Measurements from ENCODE around the gene TAF4B.

TAF4B gene

DNA sequence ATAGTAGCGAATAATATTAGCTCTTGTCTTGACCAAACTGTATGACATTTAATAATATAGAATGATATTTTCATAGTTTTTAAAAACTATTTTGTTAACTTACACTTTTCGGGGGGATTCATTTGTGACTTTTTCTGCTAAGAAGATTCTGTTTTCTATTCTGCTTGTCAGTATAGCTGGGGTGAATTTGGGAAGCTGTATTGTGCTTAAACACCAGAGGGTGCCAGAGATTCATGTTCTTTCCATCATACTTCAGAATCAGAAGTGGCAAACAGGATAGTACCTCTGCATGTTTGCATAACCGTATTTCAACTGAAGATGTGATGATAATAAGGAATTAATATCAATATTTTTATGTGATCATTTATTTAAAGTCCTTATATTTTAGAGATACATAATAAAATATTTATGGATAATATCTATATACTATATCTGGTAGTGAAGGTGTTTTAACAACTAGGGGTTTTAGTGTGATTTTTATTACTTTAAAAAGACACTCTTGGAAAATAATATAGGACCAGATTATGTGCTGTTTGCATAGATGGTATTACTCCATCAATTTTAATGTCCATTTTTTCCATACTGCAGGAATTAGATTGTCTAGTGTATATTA lies 81.0 kb downstream of the TAF4B start:
- H3K4me1 ChIP-seq (ENCODE audit: control insufficient read depth, insufficient read depth, low read length, poor library complexity, severe bottlenecking) = no peaks in the 10 kb centered on the region
- no peaks in the 10 kb centered on the region for H3K9me3 ChIP-seq (ENCODE audit: control insufficient read depth, low read length)
- WGBS, 2 experiments (ENCODE audit: insufficient coverage in 2 of 2) = no CpG with 5 or more reads among the region's 3 CpGs
- no peak overlapping the region for H3K27ac ChIP-seq (ENCODE audit: low read depth, low read length, severe bottlenecking)
- H3K36me3 ChIP-seq (ENCODE audit: control insufficient read depth, insufficient read depth, low read length) = no peaks in the 10 kb centered on the region
- no peak overlapping the region for H3K4me3 ChIP-seq (ENCODE audit: extremely low read depth, insufficient read depth, low read length, poor library complexity, severe bottlenecking)

DNA sequence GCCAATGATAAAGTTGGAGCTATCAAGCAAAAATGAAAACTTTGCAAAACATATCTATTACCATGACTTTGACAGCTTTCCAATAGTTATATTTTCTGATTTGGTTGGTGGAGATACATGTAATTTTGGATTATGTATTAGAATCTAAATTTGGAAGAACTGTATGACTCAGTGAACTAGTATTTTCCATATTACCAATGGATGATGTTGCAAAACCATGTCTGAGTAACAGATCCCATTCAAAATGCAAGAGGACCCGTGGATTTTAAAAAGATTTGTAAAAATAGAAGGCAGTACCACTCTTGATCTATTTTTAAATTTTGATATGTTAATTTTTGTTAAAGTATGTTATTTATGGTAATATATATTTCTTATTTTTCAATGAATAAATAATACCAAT lies 83.0 kb downstream of the TAF4B start:
- Histone ChIP-seq H3K9me3 (ENCODE audit: control insufficient read depth, low read length) (no peaks in the 10 kb centered on the region), H3K4me3 (ENCODE audit: extremely low read depth, insufficient read depth, low read length, poor library complexity, severe bottlenecking) (no peak overlapping the region), H3K4me1 (ENCODE audit: control insufficient read depth, insufficient read depth, low read length, poor library complexity, severe bottlenecking) (no peaks in the 10 kb centered on the region), H3K27ac (ENCODE audit: low read depth, low read length, severe bottlenecking) (no peak overlapping the region), H3K36me3 (ENCODE audit: control insufficient read depth, insufficient read depth, low read length) (no peaks in the 10 kb centered on the region)
- no CpG with 5 or more reads among the region's 1 CpG for WGBS, 2 experiments (ENCODE audit: insufficient coverage in 2 of 2)

GRCh38 chr18:26312199-26312598 lies 86.0 kb downstream of the TAF4B start:
- H3K36me3 ChIP-seq (ENCODE audit: control insufficient read depth, insufficient read depth, low read length) = no peaks in the 10 kb centered on the region
- no peak overlapping the region for H3K27ac ChIP-seq (ENCODE audit: low read depth, low read length, severe bottlenecking)
- 40% methylated on average over 1 of the region's 1 CpG; no CpG with 5 or more reads in 1 of the 2 experiments for WGBS, 2 experiments (ENCODE audit: insufficient coverage in 2 of 2)
- no peaks in the 10 kb centered on the region for H3K4me1 ChIP-seq (ENCODE audit: control insufficient read depth, insufficient read depth, low read length, poor library complexity, severe bottlenecking)
- no peaks in the 10 kb centered on the region for H3K9me3 ChIP-seq (ENCODE audit: control insufficient read depth, low read length)
- no peak overlapping the region for H3K4me3 ChIP-seq (ENCODE audit: extremely low read depth, insufficient read depth, low read length, poor library complexity, severe bottlenecking)

DNA sequence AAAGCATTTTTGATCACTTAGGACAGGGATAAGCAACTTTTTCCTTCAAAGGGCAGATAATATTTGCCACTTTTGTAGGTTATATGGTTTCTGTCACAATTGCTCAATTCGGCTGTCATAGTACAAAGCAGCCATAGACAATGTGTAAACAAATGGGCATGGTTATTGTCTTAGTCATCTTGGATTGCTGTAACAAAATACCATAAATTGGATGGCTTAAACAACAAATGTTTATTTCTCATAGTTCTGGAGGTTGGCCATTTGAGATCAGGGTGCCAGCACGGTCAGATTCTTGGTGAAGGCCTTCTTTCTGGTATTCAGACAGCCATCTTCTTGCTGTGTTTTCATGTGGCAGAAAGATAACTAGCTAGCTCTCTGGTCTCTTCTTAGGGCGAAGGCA lies 91.2 kb downstream of the TAF4B start:
- Histone ChIP-seq H3K4me1 (ENCODE audit: control insufficient read depth, insufficient read depth, low read length, poor library complexity, severe bottlenecking) (no peaks in the 10 kb centered on the region), H3K27ac (ENCODE audit: low read depth, low read length, severe bottlenecking) (no peak overlapping the region), H3K9me3 (ENCODE audit: control insufficient read depth, low read length) (no peaks in the 10 kb centered on the region), H3K4me3 (ENCODE audit: extremely low read depth, insufficient read depth, low read length, poor library complexity, severe bottlenecking) (no peak overlapping the region), H3K36me3 (ENCODE audit: control insufficient read depth, insufficient read depth, low read length) (no peaks in the 10 kb centered on the region)
- WGBS, 2 experiments (ENCODE audit: insufficient coverage in 2 of 2) = 83 to 97% methylated on average over 2 to 3 of the region's 3 CpGs

GRCh38 chr18:26320686-26321085 lies 94.4 kb downstream of the TAF4B start:
- no peak overlapping the region for H3K27ac ChIP-seq (ENCODE audit: low read depth, low read length, severe bottlenecking)
- no peaks in the 10 kb centered on the region for H3K4me1 ChIP-seq (ENCODE audit: control insufficient read depth, insufficient read depth, low read length, poor library complexity, severe bottlenecking)
- H3K9me3 ChIP-seq (ENCODE audit: control insufficient read depth, low read length) = no peaks in the 10 kb centered on the region
- no peaks in the 10 kb centered on the region for H3K36me3 ChIP-seq (ENCODE audit: control insufficient read depth, insufficient read depth, low read length)
- H3K4me3 ChIP-seq (ENCODE audit: extremely low read depth, insufficient read depth, low read length, poor library complexity, severe bottlenecking) = no peak overlapping the region
- 88 to 89% methylated on average over 1 of the region's 1 CpG for WGBS, 2 experiments (ENCODE audit: insufficient coverage in 2 of 2)

- H3K4me1 ChIP-seq (ENCODE audit: control insufficient read depth, insufficient read depth, low read length, poor library complexity, severe bottlenecking) = no peaks in the 10 kb centered on the region
- WGBS, 2 experiments (ENCODE audit: insufficient coverage in 2 of 2) = no CpG with 5 or more reads among the region's 3 CpGs
- H3K36me3 ChIP-seq (ENCODE audit: control insufficient read depth, insufficient read depth, low read length) = no peaks in the 10 kb centered on the region
- H3K27ac ChIP-seq (ENCODE audit: low read depth, low read length, severe bottlenecking) = no peak overlapping the region
- H3K4me3 ChIP-seq (ENCODE audit: extremely low read depth, insufficient read depth, low read length, poor library complexity, severe bottlenecking) = no peak overlapping the region
- H3K9me3 ChIP-seq (ENCODE audit: control insufficient read depth, low read length) = no peaks in the 10 kb centered on the region
Observed at GRCh38 chr18:26322890-26323653, 96.8 kb downstream of the TAF4B start.

DNA sequence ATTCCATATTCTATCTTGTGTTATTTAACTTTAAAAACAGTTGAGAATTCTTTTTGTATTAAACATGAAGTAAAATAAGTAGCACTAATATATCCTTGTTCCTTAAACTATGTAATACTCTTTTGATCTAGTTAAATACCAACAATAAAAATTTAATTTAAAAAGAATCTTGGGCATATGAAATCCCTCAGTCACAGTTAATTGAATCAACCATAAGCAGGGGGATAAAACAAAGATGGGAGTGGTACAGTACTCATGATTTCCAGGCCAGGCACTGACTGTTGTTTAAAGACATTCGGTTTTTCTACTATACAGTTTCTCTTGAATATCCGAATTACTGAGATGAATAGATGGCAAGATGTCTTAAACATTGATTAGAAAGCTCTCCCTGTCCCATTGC lies 99.5 kb downstream of the TAF4B start:
- Histone ChIP-seq H3K27ac (ENCODE audit: low read depth, low read length, severe bottlenecking) (no peak overlapping the region), H3K4me1 (ENCODE audit: control insufficient read depth, insufficient read depth, low read length, poor library complexity, severe bottlenecking) (no peaks in the 10 kb centered on the region), H3K9me3 (ENCODE audit: control insufficient read depth, low read length) (no peaks in the 10 kb centered on the region), H3K4me3 (ENCODE audit: extremely low read depth, insufficient read depth, low read length, poor library complexity, severe bottlenecking) (no peak overlapping the region), H3K36me3 (ENCODE audit: control insufficient read depth, insufficient read depth, low read length) (peaks cover 3% of the 10 kb centered on the region)
- WGBS, 2 experiments (ENCODE audit: insufficient coverage in 2 of 2) = no CpG with 5 or more reads among the region's 2 CpGs

DNA sequence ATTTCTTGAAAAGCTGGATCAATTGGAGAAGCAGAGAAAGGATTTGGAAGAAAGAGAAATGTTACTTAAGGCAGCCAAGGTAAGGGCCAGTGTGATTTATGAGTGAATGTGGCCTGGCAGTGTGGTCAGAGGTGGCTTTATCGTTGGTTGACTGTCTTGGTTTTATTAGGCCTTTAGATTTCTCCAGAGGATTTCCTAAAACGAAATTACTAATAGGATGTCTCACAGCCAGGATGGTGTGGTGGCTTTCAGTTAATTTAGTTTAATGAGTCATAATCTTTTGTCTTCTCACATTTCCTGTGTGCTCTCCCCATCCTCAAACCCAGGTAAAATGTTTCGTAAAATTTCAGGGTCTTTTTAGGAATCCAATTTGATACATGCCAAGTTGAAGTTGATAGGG lies 100.8 kb downstream of the TAF4B start:
- Histone ChIP-seq H3K36me3 (ENCODE audit: control insufficient read depth, insufficient read depth, low read length) (peaks cover 3% of the 10 kb centered on the region), H3K9me3 (ENCODE audit: control insufficient read depth, low read length) (no peaks in the 10 kb centered on the region), H3K4me1 (ENCODE audit: control insufficient read depth, insufficient read depth, low read length, poor library complexity, severe bottlenecking) (no peaks in the 10 kb centered on the region), H3K4me3 (ENCODE audit: extremely low read depth, insufficient read depth, low read length, poor library complexity, severe bottlenecking) (no peak overlapping the region), H3K27ac (ENCODE audit: low read depth, low read length, severe bottlenecking) (no peak overlapping the region)
- 82 to 83% methylated on average over 2 to 3 of the region's 3 CpGs for WGBS, 2 experiments (ENCODE audit: insufficient coverage in 2 of 2)

DNA sequence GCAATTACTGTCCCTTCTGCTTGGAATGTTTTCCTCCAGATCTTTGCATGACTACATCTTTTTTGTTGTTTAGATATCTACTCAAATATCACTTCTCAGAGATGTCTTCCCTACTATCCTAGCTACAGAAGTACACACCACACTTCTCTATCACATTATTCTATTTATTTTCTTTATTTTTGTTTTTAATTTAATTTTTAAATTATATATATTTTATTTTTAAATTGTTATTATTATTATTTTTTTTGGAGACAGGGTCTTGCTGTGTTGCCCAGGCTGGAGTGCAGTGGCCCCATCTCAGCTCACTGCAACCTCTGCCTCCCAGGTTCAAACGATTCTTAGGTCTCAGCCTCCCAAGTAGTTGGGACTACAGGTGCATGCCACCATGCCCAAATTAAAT lies 106.7 kb downstream of the TAF4B start:
- Histone ChIP-seq H3K4me1 (ENCODE audit: control insufficient read depth, insufficient read depth, low read length, poor library complexity, severe bottlenecking) (no peaks in the 10 kb centered on the region), H3K9me3 (ENCODE audit: control insufficient read depth, low read length) (no peaks in the 10 kb centered on the region), H3K4me3 (ENCODE audit: extremely low read depth, insufficient read depth, low read length, poor library complexity, severe bottlenecking) (no peak overlapping the region), H3K36me3 (ENCODE audit: control insufficient read depth, insufficient read depth, low read length) (peaks cover 3% of the 10 kb centered on the region), H3K27ac (ENCODE audit: low read depth, low read length, severe bottlenecking) (no peak overlapping the region)
- WGBS, 2 experiments (ENCODE audit: insufficient coverage in 2 of 2) = no CpG with 5 or more reads among the region's 1 CpG

DNA sequence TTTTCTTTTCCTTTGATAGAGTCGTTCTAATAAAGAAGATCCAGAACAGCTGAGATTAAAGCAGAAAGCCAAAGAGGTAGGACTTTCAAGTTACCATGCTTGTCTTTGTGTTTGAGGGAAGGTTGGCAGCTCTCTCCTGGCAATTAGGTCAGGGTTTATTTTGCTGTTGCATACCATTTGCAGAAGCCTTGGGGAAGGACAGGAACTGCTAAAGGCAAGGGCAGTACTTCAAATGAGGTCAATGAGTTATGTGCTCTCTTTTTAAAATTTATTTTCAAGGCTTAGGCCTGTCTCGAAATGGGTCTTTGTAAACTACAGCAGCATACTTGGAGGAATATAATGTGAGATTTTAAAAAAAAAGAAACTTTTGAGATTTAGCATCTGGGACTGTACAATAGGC lies 108.9 kb downstream of the TAF4B start:
- peak overlapping the region; percentile 41 for H3K27ac ChIP-seq (ENCODE audit: low read depth, low read length, severe bottlenecking)
- H3K4me1 ChIP-seq (ENCODE audit: control insufficient read depth, insufficient read depth, low read length, poor library complexity, severe bottlenecking) = no peaks in the 10 kb centered on the region
- H3K36me3 ChIP-seq (ENCODE audit: control insufficient read depth, insufficient read depth, low read length) = peaks cover 2% of the 10 kb centered on the region
- no peaks in the 10 kb centered on the region for H3K9me3 ChIP-seq (ENCODE audit: control insufficient read depth, low read length)
- no peak overlapping the region for H3K4me3 ChIP-seq (ENCODE audit: extremely low read depth, insufficient read depth, low read length, poor library complexity, severe bottlenecking)
- WGBS, 2 experiments (ENCODE audit: insufficient coverage in 2 of 2) = 80 to 93% methylated on average over 1 to 2 of the region's 2 CpGs

Measured in mesodermal cell (in vitro differentiated cells).